ENCODE results near the gene MRPL38.

The MRPL38 gene

GRCh38 chr17:75917917-75918445 lies 13.3 kb upstream of the MRPL38 start:
- no peak for DNase-seq

- DNase-seq = peak; percentile 10 to 35
Measured at GRCh38 chr17:75917141-75917916, 12.6 kb upstream of the MRPL38 start.

GRCh38 chr17:75915268-75915667 lies 10.6 kb upstream of the MRPL38 start:
- no peak for DNase-seq

GRCh38 chr17:75914643-75915267 lies 10.1 kb upstream of the MRPL38 start:
- DNase-seq = peak; percentile 18 to 32

GRCh38 chr17:75913537-75914210 lies 9.0 kb upstream of the MRPL38 start:
- DNase-seq = peak in 1 of 2 experiments; percentile 39

- DNase-seq = peak in 1 of 2 experiments; percentile 3
Measured at GRCh38 chr17:75910699-75911098, 6.0 kb upstream of the MRPL38 start.

GRCh38 chr17:75909812-75910274 lies 5.2 kb upstream of the MRPL38 start:
- peak; percentile 55 to 65 for DNase-seq

- peak in 1 of 2 experiments; percentile 54 for DNase-seq
Measured at GRCh38 chr17:75909051-75909811, 4.5 kb upstream of the MRPL38 start.

- peak; percentile 54 to 67 for DNase-seq
Measured at GRCh38 chr17:75908201-75908600, 3.5 kb upstream of the MRPL38 start.

GRCh38 chr17:75906143-75906884 lies 1.6 kb upstream of the MRPL38 start:
- no peak for DNase-seq

- no peak for DNase-seq
Measured at GRCh38 chr17:75902406-75902805, 2.3 kb downstream of the MRPL38 start.

GRCh38 chr17:75901727-75902126 lies 3.0 kb downstream of the MRPL38 start:
- no peak for DNase-seq

GRCh38 chr17:75900691-75901533 lies 3.8 kb downstream of the MRPL38 start:
- DNase-seq = no peak

- no peak for DNase-seq
Measured at GRCh38 chr17:75899767-75900468, 4.8 kb downstream of the MRPL38 start.

GRCh38 chr17:75899353-75899752 lies 5.3 kb downstream of the MRPL38 start:
- no peak for DNase-seq

GRCh38 chr17:75898791-75899190 lies 5.9 kb downstream of the MRPL38 start:
- no peak for DNase-seq

- DNase-seq = no peak
Measured at GRCh38 chr17:75898065-75898464, 6.6 kb downstream of the MRPL38 start.

GRCh38 chr17:75897160-75898019 lies 7.3 kb downstream of the MRPL38 start:
- DNase-seq = no peak
